Activated T-cell treated with anti-CD3 and anti-CD28 coated beads, Interleukin-2, amount 50 U/mL, for 1 hour (primary cell): ENCODE data around the gene FAM20C.
"Not testable (repeated sequence)": the region's sequence is repeated elsewhere in the genome, so short reads cannot be mapped to it uniquely, and the experiment has no call there.

ENCODE experiments used
- DNase-seq: peaks from one replicate; pipeline ENCODE4 v3.0.0-alpha.2; 2020

Gene FAM20C

GRCh38 chr7:174716-175115 lies 17.7 kb upstream of the FAM20C start:
- DNase-seq = no peak

GRCh38 chr7:175955-176354 lies 16.4 kb upstream of the FAM20C start:
- no peak for DNase-seq

- DNase-seq = no peak
These were observed 16.0 kb upstream of the FAM20C start for GRCh38 chr7:176381-176780.

- no peak for DNase-seq
These were observed 15.4 kb upstream of the FAM20C start for GRCh38 chr7:176786-177459.

- DNase-seq = no peak
These were observed 13.9 kb upstream of the FAM20C start for GRCh38 chr7:178444-178843.

GRCh38 chr7:179209-179681 lies 13.1 kb upstream of the FAM20C start:
- no peak for DNase-seq

GRCh38 chr7:179948-180694 lies 12.2 kb upstream of the FAM20C start:
- DNase-seq = no peak

- no peak for DNase-seq
These were observed 10.6 kb upstream of the FAM20C start for GRCh38 chr7:181738-182137.

GRCh38 chr7:182502-182901 lies 9.9 kb upstream of the FAM20C start:
- DNase-seq = not testable (repeated sequence)

GRCh38 chr7:183496-184292 lies 8.7 kb upstream of the FAM20C start:
- DNase-seq = no peak

- DNase-seq = no peak
These were observed 7.8 kb upstream of the FAM20C start for GRCh38 chr7:184294-185264.

GRCh38 chr7:186516-187113 lies 5.8 kb upstream of the FAM20C start:
- no peak for DNase-seq

- DNase-seq = no peak
These were observed 5.0 kb upstream of the FAM20C start for GRCh38 chr7:187227-187927.

- DNase-seq = no peak
These were observed 4.2 kb upstream of the FAM20C start for GRCh38 chr7:188174-188573.

- no peak for DNase-seq
These were observed 3.5 kb upstream of the FAM20C start for GRCh38 chr7:188727-189500.

- DNase-seq = no peak
These were observed 2.7 kb upstream of the FAM20C start for GRCh38 chr7:189719-190118.

- DNase-seq = no peak
These were observed 2.2 kb upstream of the FAM20C start for GRCh38 chr7:190196-190595.

GRCh38 chr7:191105-191980 lies 1.0 kb upstream of the FAM20C start:
- DNase-seq = no peak

- no peak for DNase-seq
These were observed 520 bp downstream of the FAM20C start for GRCh38 chr7:192701-193480.
